Suprapubic skin (tissue), 4 donors: ENCODE data around the gene RARG. TPM values are rescaled to one million over a fixed set of nuclear protein-coding genes. Genes with fewer than 3 reads are reported as not detected.

Experiments
- DNase-seq, 2 donors: peaks; one replicate each; pipeline ENCODE4 v3.0.0-alpha.2; 2019; ENCODE audit warnings: low spot score in 2 of 2
- H3K27ac ChIP-seq: fragments of 200-600 bp; sonication (generic); one replicate; pipeline ENCODE4 v1.5.1; 2019
- H3K27me3 ChIP-seq: fragments of 200-600 bp; sonication (generic); one replicate; pipeline ENCODE4 v1.5.1; 2019
- H3K36me3 ChIP-seq: fragments of 200-600 bp; sonication (generic); one replicate; pipeline ENCODE4 v1.5.1; 2019
- H3K4me1 ChIP-seq: fragments of 200-600 bp; sonication (generic); one replicate; pipeline ENCODE4 v1.5.1; 2019
- H3K4me3 ChIP-seq: fragments of 200-600 bp; sonication (generic); one replicate; pipeline ENCODE4 v1.5.1; 2019; ENCODE audit warnings: mild to moderate bottlenecking
- H3K9me3 ChIP-seq: fragments of 200-600 bp; sonication (generic); one replicate; pipeline ENCODE4 v1.5.1; 2019
- EP300 ChIP-seq: sonication (generic); formaldehyde crosslinking; IDR thresholded peaks from one replicate; pipeline ENCODE4 v1.6.1; 2017; ENCODE audit warnings: antibody characterized with exemption
- POLR2A ChIP-seq, 2 donors: fragments of 450-650 bp; IDR thresholded peaks; one replicate each; pipeline ENCODE4 v1.6.1; 2017; ENCODE audit warnings: antibody characterized with exemption in 2 of 2, mild to moderate bottlenecking in 2 of 2, moderate library complexity in 2 of 2
- POLR2AphosphoS5 ChIP-seq, 3 donors: sonication (generic); formaldehyde crosslinking; IDR thresholded peaks; one replicate each; pipeline ENCODE4 v1.6.1; 2017; ENCODE audit warnings: antibody characterized with exemption in 3 of 3
- WGBS: methylation state at CpG from one replicate; pipeline ENCODE4 v1.1.5; 2018; 5-methylcytosine and 5-hydroxymethylcytosine counted together
- total RNA-seq, 4 donors: library from RNA; depleted of rRNA; stranded (reverse); fragments of >200 nt; gene quantifications; one replicate each; pipeline ENCODE4 v1.1.0, GENCODE V29; 2016
- TF ChIP-seq, protein P1 (sequence below), 2 donors: fragments of 200-600 bp in 1 of 2; fragments of 450-650 bp in 1 of 2; sonication (generic) in 1 of 2; IDR thresholded peaks; one replicate each; pipeline ENCODE4 v1.5.1; 2016 to 2019; ENCODE audit warnings: antibody characterized with exemption in 2 of 2, mild to moderate bottlenecking in 1 of 2, moderate library complexity in 1 of 2

The RARG gene
- total RNA-seq, 4 donors from 2014 or later: 140 to 198 (median 172) TPM

- H3K9me3 ChIP-seq: no peaks in the 10 kb centered on the region
- H3K4me3 ChIP-seq: no peak overlapping the region
- TF ChIP-seq POLR2A (IDR thresholded peaks at IDR 0.05): no peak
- no peak for TF ChIP-seq EP300
- no peak for TF ChIP-seq POLR2AphosphoS5 (IDR thresholded peaks at IDR 0.05)
- TF ChIP-seq, protein P1, sequence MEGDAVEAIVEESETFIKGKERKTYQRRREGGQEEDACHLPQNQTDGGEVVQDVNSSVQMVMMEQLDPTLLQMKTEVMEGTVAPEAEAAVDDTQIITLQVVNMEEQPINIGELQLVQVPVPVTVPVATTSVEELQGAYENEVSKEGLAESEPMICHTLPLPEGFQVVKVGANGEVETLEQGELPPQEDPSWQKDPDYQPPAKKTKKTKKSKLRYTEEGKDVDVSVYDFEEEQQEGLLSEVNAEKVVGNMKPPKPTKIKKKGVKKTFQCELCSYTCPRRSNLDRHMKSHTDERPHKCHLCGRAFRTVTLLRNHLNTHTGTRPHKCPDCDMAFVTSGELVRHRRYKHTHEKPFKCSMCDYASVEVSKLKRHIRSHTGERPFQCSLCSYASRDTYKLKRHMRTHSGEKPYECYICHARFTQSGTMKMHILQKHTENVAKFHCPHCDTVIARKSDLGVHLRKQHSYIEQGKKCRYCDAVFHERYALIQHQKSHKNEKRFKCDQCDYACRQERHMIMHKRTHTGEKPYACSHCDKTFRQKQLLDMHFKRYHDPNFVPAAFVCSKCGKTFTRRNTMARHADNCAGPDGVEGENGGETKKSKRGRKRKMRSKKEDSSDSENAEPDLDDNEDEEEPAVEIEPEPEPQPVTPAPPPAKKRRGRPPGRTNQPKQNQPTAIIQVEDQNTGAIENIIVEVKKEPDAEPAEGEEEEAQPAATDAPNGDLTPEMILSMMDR (IDR thresholded peaks at IDR 0.05): no peak
- WGBS: 85% methylated on average over 10 of the region's 10 CpGs
- H3K36me3 ChIP-seq: peaks cover 21% of the 10 kb centered on the region
- DNase-seq: no peak
- H3K27ac ChIP-seq: no peak overlapping the region
- no peaks in the 10 kb centered on the region for H3K27me3 ChIP-seq
- peaks cover 4% of the 10 kb centered on the region for H3K4me1 ChIP-seq
Observed at GRCh38 chr12:53173085-53173715, 58.8 kb downstream of the RARG start.

- no peak for DNase-seq
- 79% methylated on average over 11 of the region's 11 CpGs for WGBS
- H3K9me3 ChIP-seq: no peaks in the 10 kb centered on the region
- peaks cover 21% of the 10 kb centered on the region for H3K36me3 ChIP-seq
- no peaks in the 10 kb centered on the region for H3K27me3 ChIP-seq
- no peak overlapping the region for H3K27ac ChIP-seq
- no peak overlapping the region for H3K4me3 ChIP-seq
- peaks cover 4% of the 10 kb centered on the region for H3K4me1 ChIP-seq
- TF ChIP-seq, protein P1 (IDR thresholded peaks at IDR 0.05): no peak
- TF ChIP-seq EP300: no peak
- TF ChIP-seq POLR2AphosphoS5 (IDR thresholded peaks at IDR 0.05): no peak
- no peak for TF ChIP-seq POLR2A (IDR thresholded peaks at IDR 0.05)
Observed at GRCh38 chr12:53172352-53172751, 59.7 kb downstream of the RARG start.

GRCh38 chr12:53171725-53172329 is 60.2 kb downstream of the RARG start:
- peaks cover 21% of the 10 kb centered on the region for H3K36me3 ChIP-seq
- H3K27ac ChIP-seq: no peak overlapping the region
- DNase-seq: no peak
- no peaks in the 10 kb centered on the region for H3K9me3 ChIP-seq
- TF ChIP-seq EP300: no peak
- no peak for TF ChIP-seq POLR2AphosphoS5 (IDR thresholded peaks at IDR 0.05)
- TF ChIP-seq, protein P1 (IDR thresholded peaks at IDR 0.05): no peak
- TF ChIP-seq POLR2A (IDR thresholded peaks at IDR 0.05): no peak
- no peaks in the 10 kb centered on the region for H3K27me3 ChIP-seq
- H3K4me3 ChIP-seq: no peak overlapping the region
- 48% methylated on average over 10 of the region's 10 CpGs for WGBS
- peaks cover 4% of the 10 kb centered on the region for H3K4me1 ChIP-seq

DNA sequence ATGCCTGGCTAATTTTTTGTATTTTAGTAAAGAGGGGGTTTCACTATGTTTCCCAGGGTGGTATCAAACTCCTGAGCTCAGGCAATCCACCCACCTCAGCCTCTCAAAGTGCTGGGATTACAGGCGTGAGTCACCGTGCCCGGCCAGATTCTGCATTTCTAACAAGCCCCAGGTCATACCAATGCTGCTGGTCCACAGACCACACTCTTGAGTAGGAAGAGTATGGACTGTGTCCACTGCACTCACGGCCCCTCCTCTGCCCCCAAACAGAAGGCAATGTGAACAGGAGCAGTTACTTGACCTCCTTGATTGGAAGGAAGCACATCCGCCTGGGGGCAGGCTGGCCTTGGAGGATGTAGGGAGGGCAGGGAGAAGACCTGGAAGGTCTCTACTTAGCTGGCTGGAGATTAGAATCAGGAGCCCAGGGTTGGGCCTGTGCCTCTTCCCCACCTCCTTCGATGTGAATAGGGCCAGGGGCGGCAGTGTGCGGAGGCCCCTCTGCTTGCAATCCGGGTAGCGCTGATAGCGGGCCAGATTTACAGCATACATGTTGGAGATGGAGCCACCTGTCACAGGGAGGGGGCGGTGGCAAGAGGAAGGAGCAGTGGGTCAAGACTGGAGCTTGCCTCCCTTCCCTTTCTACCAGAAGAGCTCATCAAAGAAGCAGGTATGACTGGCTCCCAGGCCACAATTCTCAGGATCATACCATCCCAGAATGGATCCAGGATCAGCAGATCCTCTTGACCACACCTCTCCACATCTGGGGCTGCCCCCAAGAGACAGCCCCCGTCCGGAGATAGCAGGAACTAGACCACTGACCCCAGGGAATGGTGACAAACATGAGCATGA is 60.9 kb downstream of the RARG start:
- Histone ChIP-seq H3K27ac (no peak overlapping the region), H3K4me1 (peaks cover 4% of the 10 kb centered on the region), H3K9me3 (no peaks in the 10 kb centered on the region), H3K4me3 (no peak overlapping the region), H3K36me3 (peaks cover 21% of the 10 kb centered on the region), H3K27me3 (no peaks in the 10 kb centered on the region)
- WGBS: 78% methylated on average over 8 of the region's 14 CpGs
- DNase-seq: no peak
- TF ChIP-seq POLR2A (IDR thresholded peaks at IDR 0.05): no peak
- TF ChIP-seq EP300: no peak
- TF ChIP-seq, protein P1 (IDR thresholded peaks at IDR 0.05): no peak
- TF ChIP-seq POLR2AphosphoS5 (IDR thresholded peaks at IDR 0.05): no peak

DNA sequence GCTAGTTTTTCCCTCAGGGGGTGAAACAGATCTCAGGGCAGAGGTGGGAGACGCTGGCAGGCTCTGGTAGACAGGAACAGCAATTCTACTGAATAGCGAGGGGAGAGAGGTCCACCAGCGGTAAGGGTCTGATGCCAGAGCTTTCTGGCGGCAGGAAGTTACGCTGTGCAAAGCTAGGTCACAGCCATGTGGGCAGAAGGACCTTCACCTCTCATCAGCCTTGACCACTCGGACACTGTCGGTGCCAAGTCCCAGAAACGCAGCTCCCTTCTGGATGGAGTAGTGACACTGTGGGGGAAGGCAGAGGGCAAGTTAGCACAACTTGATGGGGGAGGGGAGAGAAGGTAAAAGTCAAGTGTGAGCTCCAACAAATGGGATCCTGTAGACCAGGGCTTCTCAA is 61.8 kb downstream of the RARG start:
- 97% methylated on average over 8 of the region's 8 CpGs for WGBS
- Histone ChIP-seq H3K4me1 (peaks cover 4% of the 10 kb centered on the region), H3K36me3 (peaks cover 25% of the 10 kb centered on the region), H3K4me3 (no peak overlapping the region), H3K27ac (no peak overlapping the region), H3K27me3 (no peaks in the 10 kb centered on the region), H3K9me3 (no peaks in the 10 kb centered on the region)
- TF ChIP-seq, protein P1 (IDR thresholded peaks at IDR 0.05): no peak
- TF ChIP-seq POLR2AphosphoS5 (IDR thresholded peaks at IDR 0.05) (no peak), POLR2A (IDR thresholded peaks at IDR 0.05) (no peak), EP300 (no peak)
- DNase-seq: no peak
